Loucy (cell line): Measurements from ENCODE around the gene OSBPL2.

ENCODE experiments used
- H2AFZ ChIP-seq: fragments of 200-600 bp; sonication (generic); 2 replicates; pipeline ENCODE4 v1.6.0; 2016; ENCODE audit warnings: antibody characterized with exemption, mild to moderate bottlenecking, low read length, moderate library complexity
- H3F3A ChIP-seq: fragments of 200-600 bp; 2 replicates; pipeline ENCODE4 v1.6.0; 2016; ENCODE audit warnings: antibody characterized with exemption, low read depth, mild to moderate bottlenecking
- H3K27me3 ChIP-seq: fragments of 200-600 bp; sonication (generic); 2 replicates; pipeline ENCODE4 v1.6.1; 2014; ENCODE audit warnings: low read length, mild to moderate bottlenecking; ENCODE audit not compliant: insufficient read depth, poor library complexity, severe bottlenecking
- H3K36me3 ChIP-seq: fragments of 200-600 bp; sonication (generic); 2 replicates; pipeline ENCODE4 v1.6.1; 2016; ENCODE audit warnings: low read length; ENCODE audit not compliant: insufficient read depth
- H3K4me1 ChIP-seq: fragments of 200-600 bp; sonication (generic); 2 replicates; pipeline ENCODE4 v1.5.1; 2014; ENCODE audit warnings: low read length, mild to moderate bottlenecking; ENCODE audit not compliant: insufficient read depth, poor library complexity, severe bottlenecking
- H3K4me2 ChIP-seq: fragments of 200-600 bp; sonication (generic); 2 replicates; pipeline ENCODE4 v1.6.0; 2014; ENCODE audit warnings: antibody characterized with exemption, low read length, low read depth, mild to moderate bottlenecking; ENCODE audit not compliant: poor library complexity, severe bottlenecking
- H3K4me3 ChIP-seq: fragments of 200-600 bp; sonication (generic); 2 replicates; pipeline ENCODE4 v1.5.1; 2014; ENCODE audit warnings: low read length, mild to moderate bottlenecking, mixed read lengths; ENCODE audit not compliant: poor library complexity, severe bottlenecking
- H3K79me2 ChIP-seq: fragments of 200-600 bp; sonication (generic); 2 replicates; pipeline ENCODE4 v1.6.1; 2014; ENCODE audit warnings: low read length; ENCODE audit not compliant: insufficient read depth
- H3K9ac ChIP-seq: fragments of 200-600 bp; sonication (generic); 2 replicates; pipeline ENCODE4 v1.6.0; 2014; ENCODE audit warnings: mild to moderate bottlenecking, low read depth, low read length, moderate library complexity; ENCODE audit not compliant: poor library complexity, severe bottlenecking
- H3K9me2 ChIP-seq: fragments of 200-600 bp; sonication (generic); replicated peaks from 2 replicates; pipeline ENCODE4 v1.6.1; 2016; ENCODE audit warnings: low read depth, low read length, mixed read lengths
- H3K9me3 ChIP-seq: fragments of 200-600 bp; sonication (generic); 2 replicates; pipeline ENCODE4 v1.6.1; 2014; ENCODE audit warnings: mild to moderate bottlenecking, antibody characterized with exemption, low read length, low read depth; ENCODE audit not compliant: insufficient read depth
- H4K20me1 ChIP-seq: fragments of 200-600 bp; sonication (generic); 2 replicates; pipeline ENCODE4 v1.6.0; 2014; ENCODE audit warnings: antibody characterized with exemption, low read length, mild to moderate bottlenecking; ENCODE audit not compliant: insufficient read depth, poor library complexity, severe bottlenecking
- CTCF ChIP-seq: fragments of 200-600 bp; sonication (generic); conservative IDR thresholded peaks from 2 replicates; pipeline ENCODE4 v1.5.1; 2014; ENCODE audit warnings: mild to moderate bottlenecking, antibody characterized with exemption, low read length
- EZH2phosphoT487 ChIP-seq: fragments of 200-600 bp; IDR thresholded peaks from 2 replicates; pipeline ENCODE4 v1.6.1; 2018; ENCODE audit warnings: antibody characterized with exemption, mild to moderate bottlenecking, moderate library complexity, borderline replicate concordance

OSBPL2 gene

GRCh38 chr20:62246431-62246830 lies 8.1 kb downstream of the OSBPL2 start:
- Histone ChIP-seq H2AFZ (no peak overlapping the region), H3K9me3 (no peaks in the 10 kb centered on the region), H4K20me1 (peaks cover 70% of the 10 kb centered on the region), H3K4me3 (no peak overlapping the region), H3K4me1 (peaks cover 47% of the 10 kb centered on the region), H3K9me2 (no peaks in the 10 kb centered on the region), H3K4me2 (no peak overlapping the region), H3K36me3 (no peaks in the 10 kb centered on the region), H3K79me2 (peaks cover 92% of the 10 kb centered on the region), H3K9ac (no peak overlapping the region), H3F3A (no peaks in the 10 kb centered on the region; the same call in 1 of the 2 replicates), H3K27me3 (no peaks in the 10 kb centered on the region)
- TF ChIP-seq EZH2phosphoT487, result no peak
- TF ChIP-seq CTCF, result no peak

- Histone ChIP-seq H3K27me3 (no peaks in the 10 kb centered on the region), H3K9me3 (no peaks in the 10 kb centered on the region), H3K9me2 (no peaks in the 10 kb centered on the region), H3F3A (no peaks in the 10 kb centered on the region; the same call in 1 of the 2 replicates), H2AFZ (no peak overlapping the region), H3K79me2 (peaks cover 92% of the 10 kb centered on the region), H3K36me3 (no peaks in the 10 kb centered on the region), H3K4me1 (peaks cover 40% of the 10 kb centered on the region), H4K20me1 (peaks cover 70% of the 10 kb centered on the region), H3K9ac (no peak overlapping the region), H3K4me3 (no peak overlapping the region), H3K4me2 (no peak overlapping the region)
- TF ChIP-seq CTCF, result no peak
- no peak for TF ChIP-seq EZH2phosphoT487
Observed at GRCh38 chr20:62246872-62247652, 8.7 kb downstream of the OSBPL2 start.

GRCh38 chr20:62248890-62249560 lies 10.7 kb downstream of the OSBPL2 start:
- no peaks in the 10 kb centered on the region for H3K27me3 ChIP-seq
- H4K20me1 ChIP-seq, result peaks cover 62% of the 10 kb centered on the region
- H3F3A ChIP-seq, result no peaks in the 10 kb centered on the region; the same call in 1 of the 2 replicates
- no peak overlapping the region for H2AFZ ChIP-seq
- H3K36me3 ChIP-seq, result no peaks in the 10 kb centered on the region; the same call in 1 of the 2 replicates
- TF ChIP-seq EZH2phosphoT487, result no peak
- TF ChIP-seq CTCF, result no peak
- no peaks in the 10 kb centered on the region for H3K9me2 ChIP-seq
- H3K9me3 ChIP-seq, result no peaks in the 10 kb centered on the region
- H3K4me3 ChIP-seq, result no peak overlapping the region
- no peak overlapping the region for H3K9ac ChIP-seq
- peaks cover 90% of the 10 kb centered on the region for H3K79me2 ChIP-seq
- H3K4me1 ChIP-seq, result peaks cover 22% of the 10 kb centered on the region
- H3K4me2 ChIP-seq, result no peak overlapping the region
